IMR-90 (cell line): ENCODE data around the gene SHISA8. TPM values are rescaled to one million over a fixed set of nuclear protein-coding genes. Genes with fewer than 3 reads are reported as not detected.

Source experiments
- ATAC-seq: fragments of 200-7000 bp; cut with Tn5 transposase; 2 replicates; pipeline ENCODE4 v1.9.1; 2020; ENCODE audit warnings: low read depth, mild to moderate bottlenecking, moderate library complexity
- BruUV-seq: library from RNA; stranded (reverse); fragments of 400-500 nt; replicated peaks from 2 replicates; lab custom pipeline; 2021; lab: Mats Ljungman, UMichigan
- CTCF ChIA-PET: fragments of 300-600 bp; formaldehyde crosslinking; extraction: SDS; loops from one replicate; lab custom pipeline; 2021; ENCODE audit warnings: antibody characterized with exemption; lab: Yijun Ruan, JAX
- POLR2A ChIA-PET: fragments of 300-600 bp; sonication (Branson Sonifier 250); formaldehyde crosslinking; loops from one replicate; lab custom pipeline; 2022; ENCODE audit warnings: antibody characterized with exemption; ENCODE audit not compliant: unreplicated experiment; lab: Charles Lee
- DNase-seq: peaks from one replicate; pipeline ENCODE4 v3.0.0; 2013
- H2AFZ ChIP-seq: replicated peaks from 2 replicates; pipeline ENCODE3; 2013; ENCODE audit warnings: low read length, mild to moderate bottlenecking; ENCODE audit not compliant: poor library complexity
- H2AK5ac ChIP-seq: 2 replicates; pipeline ENCODE4 v1.6.1; 2013; ENCODE audit warnings: low read depth, low read length, inconsistent platforms
- H2AK9ac ChIP-seq: replicated peaks from 2 replicates; pipeline ENCODE3; 2013; ENCODE audit warnings: mild to moderate bottlenecking, low read depth, low read length, moderate library complexity; ENCODE audit not compliant: poor library complexity
- H2BK120ac ChIP-seq: 2 replicates; pipeline ENCODE4 v1.6.1; 2013; ENCODE audit warnings: low read depth, low read length, inconsistent platforms
- H2BK15ac ChIP-seq: 3 replicates; pipeline ENCODE4 v1.6.1; 2013; ENCODE audit warnings: low read depth, low read length, inconsistent platforms
- H2BK20ac ChIP-seq: 2 replicates; pipeline ENCODE4 v1.6.1; 2013; ENCODE audit warnings: low read depth, mild to moderate bottlenecking, inconsistent platforms, low read length, moderate library complexity
- H2BK5ac ChIP-seq: 2 replicates; pipeline ENCODE4 v1.6.1; 2013; ENCODE audit warnings: mild to moderate bottlenecking, low read depth, low read length, inconsistent platforms; ENCODE audit not compliant: poor library complexity, severe bottlenecking
- H3K14ac ChIP-seq: replicated peaks from 2 replicates; pipeline ENCODE4 v1.6.1; 2013; ENCODE audit warnings: low read depth, low read length, inconsistent platforms
- H3K18ac ChIP-seq: 2 replicates; pipeline ENCODE4 v1.6.1; 2013; ENCODE audit warnings: low read depth, low read length, control low read depth
- H3K23ac ChIP-seq: 2 replicates; pipeline ENCODE4 v1.6.1; 2013; ENCODE audit warnings: low read depth, low read length, inconsistent platforms
- H3K27ac ChIP-seq: 2 replicates; pipeline ENCODE4 v1.5.1; 2013; ENCODE audit warnings: mild to moderate bottlenecking, control low read depth, low read length; ENCODE audit not compliant: insufficient read depth
- H3K27me3 ChIP-seq: 2 replicates; pipeline ENCODE4 v1.6.1; 2013; ENCODE audit warnings: low read length; ENCODE audit not compliant: control insufficient read depth, insufficient read depth
- H3K36me3 ChIP-seq: 2 replicates; pipeline ENCODE4 v1.6.1; 2013; ENCODE audit warnings: low read length, mixed read lengths; ENCODE audit not compliant: control insufficient read depth, insufficient read depth
- H3K4ac ChIP-seq: 2 replicates; pipeline ENCODE4 v1.6.1; 2013; ENCODE audit warnings: low read depth, low read length, inconsistent platforms
- H3K4me1 ChIP-seq: 2 replicates; pipeline ENCODE4 v1.6.1; 2013; ENCODE audit warnings: low read length, mixed read lengths; ENCODE audit not compliant: control insufficient read depth, insufficient read depth
- H3K4me2 ChIP-seq: 2 replicates; pipeline ENCODE4 v1.6.1; 2013; ENCODE audit warnings: low read depth, mild to moderate bottlenecking, control low read depth, low read length, moderate library complexity
- H3K4me3 ChIP-seq: 2 replicates; pipeline ENCODE4 v1.5.1; 2013; ENCODE audit warnings: low read depth, mild to moderate bottlenecking, control low read depth, low read length, moderate library complexity; ENCODE audit not compliant: insufficient read depth
- H3K56ac ChIP-seq: 2 replicates; pipeline ENCODE4 v1.6.1; 2013; ENCODE audit warnings: low read length, inconsistent platforms; ENCODE audit not compliant: insufficient read depth; ENCODE audit errors: extremely low read depth
- H3K79me1 ChIP-seq, 2 experiments: 2 replicates each; pipeline ENCODE4 v1.6.1; 2013; ENCODE audit warnings: low read length in 2 of 2, inconsistent platforms in 1 of 2, low read depth in 1 of 2
- H3K9ac ChIP-seq: 2 replicates; pipeline ENCODE4 v1.6.1; 2013; ENCODE audit warnings: low read depth, low read length, control low read depth
- H3K9me1 ChIP-seq: 2 replicates; pipeline ENCODE4 v1.6.1; 2013; ENCODE audit warnings: low read length, inconsistent platforms; ENCODE audit not compliant: insufficient read depth
- H3K9me3 ChIP-seq: 2 replicates; pipeline ENCODE4 v1.6.1; 2013; ENCODE audit warnings: low read length; ENCODE audit not compliant: control insufficient read depth, insufficient read depth
- H4K20me1 ChIP-seq: 2 replicates; pipeline ENCODE4 v1.6.1; 2013; ENCODE audit warnings: low read length, inconsistent platforms; ENCODE audit not compliant: insufficient read depth
- H4K5ac ChIP-seq: 2 replicates; pipeline ENCODE4 v1.6.1; 2013; ENCODE audit warnings: mild to moderate bottlenecking, low read depth, low read length, control low read depth
- H4K8ac ChIP-seq, 2 experiments: 2 replicates each; pipeline ENCODE4 v1.6.1; 2013; ENCODE audit warnings: low read depth in 2 of 2, low read length in 2 of 2, control low read depth in 1 of 2, inconsistent platforms in 1 of 2
- H4K91ac ChIP-seq: 2 replicates; pipeline ENCODE4 v1.6.1; 2013; ENCODE audit warnings: low read depth, low read length, inconsistent platforms; ENCODE audit not compliant: insufficient read depth
- CEBPB ChIP-seq: IDR thresholded peaks from 2 replicates; pipeline ENCODE4 v1.6.1; 2012; ENCODE audit warnings: low read depth, low read length, improper control_type of control experiment
- MAZ ChIP-seq: IDR thresholded peaks from 2 replicates; pipeline ENCODE4 v1.6.1; 2012; ENCODE audit warnings: low read depth, mild to moderate bottlenecking, low read length, improper control_type of control experiment, moderate library complexity, borderline replicate concordance
- MXI1 ChIP-seq: IDR thresholded peaks from 2 replicates; pipeline ENCODE4 v1.6.1; 2012; ENCODE audit warnings: low read depth, mild to moderate bottlenecking, low read length, moderate library complexity, borderline replicate concordance
- NFE2L2 ChIP-seq: fragments of 150-350 bp; IDR thresholded peaks from 2 replicates; pipeline ENCODE4 v1.6.1; 2016; ENCODE audit warnings: low read depth, mild to moderate bottlenecking, low read length
- RAD21 ChIP-seq: IDR thresholded peaks from 2 replicates; pipeline ENCODE4 v1.6.1; 2012; ENCODE audit warnings: low read length, improper control_type of control experiment
- RFX5 ChIP-seq: IDR thresholded peaks from 2 replicates; pipeline ENCODE4 v1.8.0; 2012; ENCODE audit warnings: low read depth, mild to moderate bottlenecking, low read length, moderate library complexity
- SMC3 ChIP-seq: fragments of 150-350 bp; IDR thresholded peaks from 2 replicates; pipeline ENCODE4 v1.6.1; 2016; ENCODE audit warnings: low read depth, mild to moderate bottlenecking, antibody characterized with exemption, low read length, moderate library complexity
- WGBS, 2 experiments: methylation state at CpG; one replicate each; pipeline versions ENCODE4 v1.1.5 to v1.1.7; 2013; ENCODE audit warnings: missing lambda C conversion rate in 2 of 2; ENCODE audit not compliant: insufficient read length in 1 of 2; ENCODE audit errors: extremely low coverage in 2 of 2; 5-methylcytosine and 5-hydroxymethylcytosine counted together
- dilution Hi-C: fragments of 300-500 bp; cut with HindIII; formaldehyde crosslinking; loops from one replicate; pipeline ENCODE4 v1.14.3; 2018; ENCODE audit warnings: low sequenced_read_pairs; ENCODE audit not compliant: unreplicated experiment
- in situ Hi-C: fragments of 300-500 bp; cut with MboI; formaldehyde crosslinking; loops from 3 replicates; pipeline ENCODE4 v1.14.3; 2019; ENCODE audit warnings: low sequenced_read_pairs, inconsistent platforms, mixed read lengths
- intact Hi-C: fragments of 100-400 bp; cut with micrococcal nuclease; formaldehyde crosslinking; loops from 2 replicates; pipeline ENCODE4 v1.10.0; 2022
- polyA plus RNA-seq, 3 experiments: library from polyadenylated mRNA; depleted of rRNA; stranded (reverse); fragments of >200 nt; gene quantifications; 2 replicates each; pipeline ENCODE4 v1.2.3, GENCODE V29; 2012; ENCODE audit warnings: low replicate concordance in 1 of 3
- total RNA-seq: library from RNA; depleted of rRNA; stranded (reverse); fragments of >200 nt; gene quantifications from 2 replicates; pipeline ENCODE4 v1.2.3, GENCODE V29; 2012
- TF ChIP-seq, protein P1 (sequence below): conservative IDR thresholded peaks from 2 replicates; pipeline ENCODE4 v1.5.1; 2012; ENCODE audit warnings: mild to moderate bottlenecking, low read depth, low read length, improper control_type of control experiment

SHISA8 gene
- total and polyA plus RNA-seq, 2 of the 4 experiments (the other 2 are of a cell fraction) = not detected

DNA sequence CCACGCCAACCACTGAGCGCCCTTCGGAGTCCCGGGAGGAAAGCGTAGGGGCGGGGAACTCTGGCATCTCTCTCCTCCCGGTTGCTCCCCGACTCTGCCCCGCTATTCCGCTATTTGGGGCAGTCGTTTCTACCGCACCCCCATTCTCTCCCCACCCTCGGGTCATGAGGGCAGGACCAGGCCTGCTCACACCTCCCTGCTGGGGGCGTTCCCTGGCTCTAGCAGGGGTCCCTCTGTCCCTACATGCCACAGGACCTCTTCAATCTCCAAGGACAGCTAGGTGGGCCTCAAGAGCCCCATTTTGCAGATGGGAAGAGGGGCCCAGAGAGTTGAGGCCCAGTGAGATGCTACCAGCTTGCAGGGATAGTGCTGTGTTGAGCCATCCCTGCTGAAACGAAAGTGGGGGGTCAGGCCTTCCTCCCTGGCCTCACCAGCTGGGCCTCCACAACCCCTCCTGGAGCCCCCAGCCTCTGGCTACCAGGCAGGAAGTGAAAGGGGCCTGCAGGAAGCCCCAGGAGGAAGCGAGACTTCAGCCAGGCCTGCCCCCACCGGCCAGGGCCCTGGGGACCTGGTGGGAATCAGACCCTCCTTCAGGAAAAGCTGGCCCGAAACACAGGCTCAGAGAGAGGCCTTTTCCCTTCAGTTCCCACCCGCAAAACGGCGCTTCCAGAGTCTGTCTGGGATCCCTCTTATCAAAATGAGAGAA is 5.5 kb upstream of the SHISA8 start:
- Histone ChIP-seq H3K4me3 (no peak overlapping the region), H2AK5ac (no peak overlapping the region), H3K56ac (no peak overlapping the region), H2BK15ac (no peak overlapping the region), H3K4me1 (no peaks in the 10 kb centered on the region; the same call in 1 of the 2 replicates), H3K9ac (no peak overlapping the region), H2AFZ (no peak overlapping the region), H2BK120ac (no peak overlapping the region), H4K8ac (no peak overlapping the region), H3K27ac (no peak overlapping the region), H3K14ac (no peak overlapping the region), H3K27me3 (peaks cover 36% of the 10 kb centered on the region), H3K79me1 (no peaks in the 10 kb centered on the region), H3K9me3 (no peaks in the 10 kb centered on the region), H3K4me2 (no peak overlapping the region), H3K36me3 (no peaks in the 10 kb centered on the region), H3K9me1 (no peaks in the 10 kb centered on the region; the same call in 1 of the 2 replicates), H2BK5ac (no peak overlapping the region), H3K4ac (no peak overlapping the region), H3K23ac (no peak overlapping the region), H4K91ac (no peak overlapping the region), H2AK9ac (no peak overlapping the region), H4K20me1 (no peaks in the 10 kb centered on the region), H3K18ac (no peak overlapping the region), H2BK20ac (no peak overlapping the region), H4K5ac (no peak overlapping the region)
- dilution Hi-C loops = no loop called here
- 61% methylated on average over 4 of the region's 21 CpGs; no CpG with 5 or more reads in 1 of the 2 experiments for WGBS, 2 experiments
- ChIA-PET POLR2A (no interaction called here), CTCF (no interaction called here)
- BruUV-seq = no TSS peak
- in situ Hi-C loops = no loop called here
- intact Hi-C loops = no loop called here
- TF ChIP-seq CEBPB (no peak), RFX5 (no peak), MAZ (no peak), NFE2L2 (no peak), MXI1 (no peak), SMC3 (no peak), RAD21 (no peak)
- TF ChIP-seq, protein P1, sequence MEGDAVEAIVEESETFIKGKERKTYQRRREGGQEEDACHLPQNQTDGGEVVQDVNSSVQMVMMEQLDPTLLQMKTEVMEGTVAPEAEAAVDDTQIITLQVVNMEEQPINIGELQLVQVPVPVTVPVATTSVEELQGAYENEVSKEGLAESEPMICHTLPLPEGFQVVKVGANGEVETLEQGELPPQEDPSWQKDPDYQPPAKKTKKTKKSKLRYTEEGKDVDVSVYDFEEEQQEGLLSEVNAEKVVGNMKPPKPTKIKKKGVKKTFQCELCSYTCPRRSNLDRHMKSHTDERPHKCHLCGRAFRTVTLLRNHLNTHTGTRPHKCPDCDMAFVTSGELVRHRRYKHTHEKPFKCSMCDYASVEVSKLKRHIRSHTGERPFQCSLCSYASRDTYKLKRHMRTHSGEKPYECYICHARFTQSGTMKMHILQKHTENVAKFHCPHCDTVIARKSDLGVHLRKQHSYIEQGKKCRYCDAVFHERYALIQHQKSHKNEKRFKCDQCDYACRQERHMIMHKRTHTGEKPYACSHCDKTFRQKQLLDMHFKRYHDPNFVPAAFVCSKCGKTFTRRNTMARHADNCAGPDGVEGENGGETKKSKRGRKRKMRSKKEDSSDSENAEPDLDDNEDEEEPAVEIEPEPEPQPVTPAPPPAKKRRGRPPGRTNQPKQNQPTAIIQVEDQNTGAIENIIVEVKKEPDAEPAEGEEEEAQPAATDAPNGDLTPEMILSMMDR = no peak
- ATAC-seq = no peak
- DNase-seq = no peak
